ENCODE data around the gene RNASE12.
"Not testable (repeated sequence)": the region's sequence is repeated elsewhere in the genome, so short reads cannot be mapped to it uniquely, and the experiment has no call there.

The RNASE12 gene

GRCh38 chr14:20614038-20614840 is 23.1 kb upstream of the RNASE12 start:
- no peak for DNase-seq (ENCODE audit: low read depth)

GRCh38 chr14:20613094-20614037 is 22.2 kb upstream of the RNASE12 start:
- DNase-seq (ENCODE audit: low read depth), result peak; percentile 99

GRCh38 chr14:20612403-20612802 is 21.2 kb upstream of the RNASE12 start:
- no peak for DNase-seq (ENCODE audit: low read depth)

GRCh38 chr14:20611277-20611676 is 20.1 kb upstream of the RNASE12 start:
- DNase-seq (ENCODE audit: low read depth), result no peak

GRCh38 chr14:20610002-20610765 is 19.0 kb upstream of the RNASE12 start:
- peak; percentile 76 for DNase-seq (ENCODE audit: low read depth)

GRCh38 chr14:20609215-20610001 is 18.2 kb upstream of the RNASE12 start:
- DNase-seq (ENCODE audit: low read depth), result peak; percentile 78

GRCh38 chr14:20608383-20609110 is 17.4 kb upstream of the RNASE12 start:
- DNase-seq (ENCODE audit: low read depth), result no peak

GRCh38 chr14:20607617-20608016 is 16.4 kb upstream of the RNASE12 start:
- no peak for DNase-seq (ENCODE audit: low read depth)

GRCh38 chr14:20606902-20607242 is 15.7 kb upstream of the RNASE12 start:
- no peak for DNase-seq (ENCODE audit: low read depth)

GRCh38 chr14:20606190-20606901 is 15.2 kb upstream of the RNASE12 start:
- DNase-seq (ENCODE audit: low read depth), result no peak

- DNase-seq (ENCODE audit: low read depth), result no peak
Measured at GRCh38 chr14:20603813-20604690, 12.9 kb upstream of the RNASE12 start.

- no peak for DNase-seq (ENCODE audit: low read depth)
Measured at GRCh38 chr14:20602583-20602982, 11.4 kb upstream of the RNASE12 start.

- DNase-seq (ENCODE audit: low read depth), result no peak
Measured at GRCh38 chr14:20601522-20601921, 10.3 kb upstream of the RNASE12 start.

- no peak for DNase-seq (ENCODE audit: low read depth)
Measured at GRCh38 chr14:20597108-20597507, 5.9 kb upstream of the RNASE12 start.

- not testable (repeated sequence) for DNase-seq (ENCODE audit: low read depth)
Measured at GRCh38 chr14:20595726-20596125, 4.5 kb upstream of the RNASE12 start.

- DNase-seq (ENCODE audit: low read depth), result no peak
Measured at GRCh38 chr14:20592574-20592973, 1.4 kb upstream of the RNASE12 start.

- no peak for DNase-seq (ENCODE audit: low read depth)
Measured at GRCh38 chr14:20587489-20588154, 3.6 kb downstream of the RNASE12 start, which contains the start of gene RNASE11. RNASE11 (minus strand) TSS chr14:20588001.

- DNase-seq (ENCODE audit: low read depth), result no peak
Measured at GRCh38 chr14:20583908-20584307, 7.3 kb downstream of the RNASE12 start.
